Omental fat pad (tissue), 4 donors: ENCODE results near the gene HSFX4. TPM values are rescaled to one million over a fixed set of nuclear protein-coding genes. Genes with fewer than 3 reads are reported as not detected.
"Not testable (repeated sequence)": the region's sequence is repeated elsewhere in the genome, so short reads cannot be mapped to it uniquely, and the experiment has no call there.

ENCODE experiments used
- ATAC-seq: fragments of 150-250 bp; one replicate; pipeline ENCODE4 v1.9.1; 2016; ENCODE audit warnings: mild to moderate bottlenecking, moderate library complexity; ENCODE audit not compliant: low FRiP score
- DNase-seq: peaks from one replicate; pipeline ENCODE4 v3.0.0-alpha.2; 2019; ENCODE audit warnings: low spot score
- CTCF ChIP-seq, 3 donors: fragments of 450-650 bp; IDR thresholded peaks; one replicate each; pipeline ENCODE4 v1.5.1; 2016 to 2017; ENCODE audit warnings: antibody characterized with exemption in 3 of 3, mild to moderate bottlenecking in 3 of 3, moderate library complexity in 2 of 3
- total RNA-seq, 4 donors: library from RNA; depleted of rRNA; stranded (reverse); fragments of >200 nt; gene quantifications; one replicate each; pipeline ENCODE4 v1.1.0, GENCODE V29; 2016

Gene HSFX4
- total RNA-seq = not detected

GRCh38 chrX:149929400-149929799 lies at the start of gene HSFX4:
HSFX4 (plus strand) TSS chrX:149929573; CDS start chrX:149929645, 72 bp downstream.
- not testable (repeated sequence) for ATAC-seq, DNase-seq

GRCh38 chrX:149881081-149881711 lies 48.2 kb upstream of the HSFX4 start, which contains the start of gene MAGEA8:
MAGEA8 (plus strand) TSS chrX:149881183; CDS start chrX:149884273, 3,090 bp downstream.
- DNase-seq (no peak), ATAC-seq (no peak)
- no peak for TF ChIP-seq CTCF (IDR thresholded peaks at IDR 0.05)

- DNase-seq, ATAC-seq: not testable (repeated sequence)
Observed at GRCh38 chrX:149890828-149891227, 38.5 kb upstream of the HSFX4 start.

- DNase-seq (no peak), ATAC-seq (no peak)
- no peak for TF ChIP-seq CTCF (IDR thresholded peaks at IDR 0.05)
Observed at GRCh38 chrX:149898554-149898953, 30.8 kb upstream of the HSFX4 start.

- no peak for TF ChIP-seq CTCF (IDR thresholded peaks at IDR 0.05)
- DNase-seq = no peak
- no peak for ATAC-seq
Observed at GRCh38 chrX:149903889-149904748, 25.3 kb upstream of the HSFX4 start.

- TF ChIP-seq CTCF (IDR thresholded peaks at IDR 0.05) = no peak
- no peak for DNase-seq
- ATAC-seq = no peak
Observed at GRCh38 chrX:149908308-149908707, 21.1 kb upstream of the HSFX4 start.

- TF ChIP-seq CTCF (IDR thresholded peaks at IDR 0.05) = no peak
- DNase-seq (no peak), ATAC-seq (no peak)
Observed at GRCh38 chrX:149908727-149909126, 20.6 kb upstream of the HSFX4 start.
